Stimulated activated CD4-positive, alpha-beta T cell treated with anti-CD3 and anti-CD28 coated beads, TNF-alpha, amount 100 ng/mL, for 24 hours (primary cell): ENCODE data around the gene CLPTM1L.

ENCODE experiments used
- DNase-seq, 3 experiments: peaks; one replicate each; pipeline ENCODE4 v3.0.0-alpha.2; 2020; ENCODE audit warnings: low read depth in 3 of 3

CLPTM1L gene

GRCh38 chr5:1274471-1274870, 70.4 kb downstream of the CLPTM1L start:
- DNase-seq, result no peak

GRCh38 chr5:1273745-1274144, 71.2 kb downstream of the CLPTM1L start:
- no peak for DNase-seq

GRCh38 chr5:1272201-1272600, 72.7 kb downstream of the CLPTM1L start:
- no peak for DNase-seq

GRCh38 chr5:1270933-1271914, 73.7 kb downstream of the CLPTM1L start:
- no peak for DNase-seq

- no peak for DNase-seq
These were observed 74.5 kb downstream of the CLPTM1L start for GRCh38 chr5:1270426-1270825.

GRCh38 chr5:1268666-1269065, 76.2 kb downstream of the CLPTM1L start:
- peak in 1 of 3 experiments; percentile 13 for DNase-seq

- DNase-seq, result no peak
These were observed 76.8 kb downstream of the CLPTM1L start for GRCh38 chr5:1268056-1268455.
